GM12872 (cell line): ENCODE results near the gene ZBTB46.

Experiments
- CTCF ChIP-seq: IDR thresholded peaks from 3 replicates; pipeline ENCODE4 v1.5.1; 2011; ENCODE audit warnings: low read depth, mild to moderate bottlenecking, low read length, moderate library complexity; ENCODE audit not compliant: insufficient read depth

The ZBTB46 gene

GRCh38 chr20:63825331-63826118, 5.5 kb downstream of the ZBTB46 start:
- TF ChIP-seq CTCF = no peak

GRCh38 chr20:63823691-63824311, 7.3 kb downstream of the ZBTB46 start:
- TF ChIP-seq CTCF = no peak

- no peak for TF ChIP-seq CTCF
Observed at GRCh38 chr20:63822276-63822696, 8.8 kb downstream of the ZBTB46 start.

- TF ChIP-seq CTCF = no peak
Observed at GRCh38 chr20:63821811-63822210, 9.3 kb downstream of the ZBTB46 start.

GRCh38 chr20:63819224-63819921, 11.7 kb downstream of the ZBTB46 start:
- no peak for TF ChIP-seq CTCF

- no peak for TF ChIP-seq CTCF
Observed at GRCh38 chr20:63815615-63816253, 15.3 kb downstream of the ZBTB46 start.
